Measurements from ENCODE around the gene ZBED2.
"Not testable (repeated sequence)": the region's sequence is repeated elsewhere in the genome, so short reads cannot be mapped to it uniquely, and the experiment has no call there.

ZBED2 gene

GRCh38 chr3:111579495-111579894 lies 15.7 kb downstream of the ZBED2 start:
- intact Hi-C loops (cut with DNase I): no loop called here
- no peak for DNase-seq

GRCh38 chr3:111578867-111579266 lies 16.3 kb downstream of the ZBED2 start:
- DNase-seq: no peak
- intact Hi-C loops (cut with DNase I): no loop called here

- DNase-seq: no peak
- intact Hi-C loops (cut with DNase I): no loop called here
Observed at GRCh38 chr3:111577798-111578685, 17.1 kb downstream of the ZBED2 start.

GRCh38 chr3:111577113-111577512 lies 18.0 kb downstream of the ZBED2 start:
- intact Hi-C loops (cut with DNase I): no loop called here
- DNase-seq: no peak

GRCh38 chr3:111571907-111572460 lies 23.2 kb downstream of the ZBED2 start:
- intact Hi-C loops (cut with DNase I): no loop called here
- DNase-seq: no peak

- intact Hi-C loops (cut with DNase I): no loop called here
- no peak for DNase-seq
Observed at GRCh38 chr3:111571282-111571681, 23.9 kb downstream of the ZBED2 start.

- intact Hi-C loops (cut with DNase I): no loop called here
- no peak for DNase-seq
Observed at GRCh38 chr3:111570404-111571030, 24.6 kb downstream of the ZBED2 start.

- DNase-seq: no peak
- intact Hi-C loops (cut with DNase I): no loop called here
Observed at GRCh38 chr3:111568911-111569310, 26.2 kb downstream of the ZBED2 start.

GRCh38 chr3:111568355-111568754 lies 26.8 kb downstream of the ZBED2 start:
- intact Hi-C loops (cut with DNase I): no loop called here
- DNase-seq: no peak

- intact Hi-C loops (cut with DNase I): no loop called here
- no peak for DNase-seq
Observed at GRCh38 chr3:111566844-111567243, 28.3 kb downstream of the ZBED2 start.

GRCh38 chr3:111561902-111562301 lies 33.2 kb downstream of the ZBED2 start:
- intact Hi-C loops (cut with DNase I); DNase-seq: not testable (repeated sequence)

- intact Hi-C loops (cut with DNase I): no loop called here
- no peak for DNase-seq
Observed at GRCh38 chr3:111548756-111549155, 46.4 kb downstream of the ZBED2 start.

GRCh38 chr3:111548092-111548491 lies 47.1 kb downstream of the ZBED2 start:
- no peak for DNase-seq
- intact Hi-C loops (cut with DNase I): no loop called here

GRCh38 chr3:111547631-111548030 lies 47.5 kb downstream of the ZBED2 start:
- intact Hi-C loops (cut with DNase I): no loop called here
- no peak for DNase-seq

- no peak for DNase-seq
- intact Hi-C loops (cut with DNase I): no loop called here
Observed at GRCh38 chr3:111545349-111545748, 49.8 kb downstream of the ZBED2 start.
